Upper lobe of right lung (tissue), 1 donor: Measurements from ENCODE around the gene GPC4. TPM values are rescaled to one million over a fixed set of nuclear protein-coding genes. Genes with fewer than 3 reads are reported as not detected.

Experiments used
- ATAC-seq: fragments of 200-7000 bp; cut with Tn5 transposase; one replicate; pipeline ENCODE4 v1.9.1; 2020; ENCODE audit warnings: mild to moderate bottlenecking, moderate library complexity
- DNase-seq: peaks from one replicate; pipeline ENCODE4 v3.0.0-alpha.2; 2020
- H3K27ac ChIP-seq: fragments of 200-600 bp; one replicate; pipeline ENCODE4 v1.8.0; 2022
- H3K27me3 ChIP-seq: fragments of 200-600 bp; one replicate; pipeline ENCODE4 v1.8.0; 2022; ENCODE audit warnings: mild to moderate bottlenecking
- H3K36me3 ChIP-seq: fragments of 200-600 bp; one replicate; pipeline ENCODE4 v1.8.0; 2022
- H3K4me1 ChIP-seq: fragments of 200-600 bp; one replicate; pipeline ENCODE4 v1.8.0; 2022
- H3K4me3 ChIP-seq: fragments of 200-600 bp; one replicate; pipeline ENCODE4 v1.8.0; 2022; ENCODE audit warnings: mild to moderate bottlenecking
- H3K9me3 ChIP-seq: fragments of 200-600 bp; one replicate; pipeline ENCODE4 v1.8.0; 2022
- intact Hi-C: fragments of 100-400 bp; cut with DNase I; formaldehyde crosslinking; loops from one replicate; pipeline ENCODE4 v1.11.0; 2022
- total RNA-seq: library from RNA; stranded (reverse); fragmentation: NEBNext Ultra II Directional; extraction: Animal tissue kit (Norgen Biotek cat#: 25700); gene quantifications from one replicate; pipeline ENCODE4 v1.2.1, GENCODE V29; 2021
- TF ChIP-seq, protein P1 (sequence below): fragments of 200-600 bp; IDR thresholded peaks from one replicate; pipeline ENCODE4 v1.8.0; 2022; ENCODE audit warnings: antibody characterized with exemption
- donor health status: DM: no; HTN: yes; CAD: no; lungs with severe emphysema.

Gene GPC4
- total RNA-seq, 1 donor from 2014 or later = 55.5 TPM

DNA sequence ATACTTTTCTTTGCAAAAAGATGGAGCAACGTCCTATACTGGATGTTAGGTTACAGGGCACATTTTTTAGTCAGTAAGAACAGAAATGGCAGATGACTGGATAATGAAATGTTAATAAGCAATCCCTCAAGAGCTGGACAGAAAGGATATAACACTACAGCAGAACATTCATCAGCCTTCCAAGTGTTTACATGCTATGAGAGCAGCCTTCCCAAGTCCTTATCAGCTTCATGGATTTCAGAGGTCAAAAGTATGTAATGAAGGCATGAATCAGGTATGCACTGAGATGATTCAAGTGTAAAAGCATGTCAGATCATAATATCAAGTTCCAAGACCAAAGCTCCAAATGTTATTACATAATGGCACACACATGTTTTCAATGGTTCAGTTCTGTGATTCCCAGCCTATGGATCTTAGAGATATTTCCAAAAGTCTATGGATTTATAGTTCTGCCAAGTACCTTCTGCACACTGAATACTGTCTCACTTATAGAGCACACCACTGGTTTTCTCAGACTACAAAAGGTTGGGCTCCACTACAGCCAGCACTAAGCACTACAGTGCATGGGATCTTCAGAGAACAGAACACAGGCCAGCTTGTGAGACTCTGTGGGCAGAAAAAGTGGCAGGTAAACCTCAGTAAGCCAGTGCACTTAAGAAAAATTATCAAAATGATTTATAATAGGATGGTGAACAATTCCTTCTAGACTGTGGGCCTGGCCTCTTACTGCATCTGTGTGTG is 49.2 kb downstream of the GPC4 start:
- ATAC-seq = no peak
- no peaks in the 10 kb centered on the region for H3K4me1 ChIP-seq
- intact Hi-C loops = no loop called here
- H3K27ac ChIP-seq = no peak overlapping the region
- no peaks in the 10 kb centered on the region for H3K36me3 ChIP-seq
- DNase-seq = no peak
- no peak overlapping the region for H3K4me3 ChIP-seq
- TF ChIP-seq, protein P1, sequence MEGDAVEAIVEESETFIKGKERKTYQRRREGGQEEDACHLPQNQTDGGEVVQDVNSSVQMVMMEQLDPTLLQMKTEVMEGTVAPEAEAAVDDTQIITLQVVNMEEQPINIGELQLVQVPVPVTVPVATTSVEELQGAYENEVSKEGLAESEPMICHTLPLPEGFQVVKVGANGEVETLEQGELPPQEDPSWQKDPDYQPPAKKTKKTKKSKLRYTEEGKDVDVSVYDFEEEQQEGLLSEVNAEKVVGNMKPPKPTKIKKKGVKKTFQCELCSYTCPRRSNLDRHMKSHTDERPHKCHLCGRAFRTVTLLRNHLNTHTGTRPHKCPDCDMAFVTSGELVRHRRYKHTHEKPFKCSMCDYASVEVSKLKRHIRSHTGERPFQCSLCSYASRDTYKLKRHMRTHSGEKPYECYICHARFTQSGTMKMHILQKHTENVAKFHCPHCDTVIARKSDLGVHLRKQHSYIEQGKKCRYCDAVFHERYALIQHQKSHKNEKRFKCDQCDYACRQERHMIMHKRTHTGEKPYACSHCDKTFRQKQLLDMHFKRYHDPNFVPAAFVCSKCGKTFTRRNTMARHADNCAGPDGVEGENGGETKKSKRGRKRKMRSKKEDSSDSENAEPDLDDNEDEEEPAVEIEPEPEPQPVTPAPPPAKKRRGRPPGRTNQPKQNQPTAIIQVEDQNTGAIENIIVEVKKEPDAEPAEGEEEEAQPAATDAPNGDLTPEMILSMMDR = no peak
- H3K9me3 ChIP-seq = no peaks in the 10 kb centered on the region
- no peaks in the 10 kb centered on the region for H3K27me3 ChIP-seq

DNA sequence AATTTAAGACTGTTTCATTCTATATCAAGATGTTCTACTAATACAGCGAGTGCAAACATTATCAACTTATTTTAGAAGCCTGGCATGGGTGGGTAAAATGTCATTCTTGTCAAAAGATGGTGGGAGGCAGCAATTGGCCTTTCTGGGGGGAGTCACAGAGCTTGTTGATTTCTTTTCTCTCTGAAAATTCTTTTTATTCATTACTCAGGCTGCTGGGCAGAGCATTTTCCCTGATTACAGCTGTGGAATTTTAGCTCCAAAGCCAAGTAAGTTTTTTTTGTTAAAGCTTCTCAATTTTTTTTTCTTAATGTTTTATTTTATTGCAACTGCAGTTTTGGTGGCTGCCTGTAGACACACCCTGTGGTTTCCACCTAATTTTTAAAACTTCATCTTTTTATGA is 50.4 kb downstream of the GPC4 start:
- ATAC-seq = no peak
- H3K36me3 ChIP-seq = no peaks in the 10 kb centered on the region
- intact Hi-C loops = no loop called here
- H3K4me3 ChIP-seq = no peak overlapping the region
- H3K9me3 ChIP-seq = no peaks in the 10 kb centered on the region
- TF ChIP-seq, protein P1 = no peak
- H3K27ac ChIP-seq = no peak overlapping the region
- no peaks in the 10 kb centered on the region for H3K27me3 ChIP-seq
- no peaks in the 10 kb centered on the region for H3K4me1 ChIP-seq
- DNase-seq = no peak

DNA sequence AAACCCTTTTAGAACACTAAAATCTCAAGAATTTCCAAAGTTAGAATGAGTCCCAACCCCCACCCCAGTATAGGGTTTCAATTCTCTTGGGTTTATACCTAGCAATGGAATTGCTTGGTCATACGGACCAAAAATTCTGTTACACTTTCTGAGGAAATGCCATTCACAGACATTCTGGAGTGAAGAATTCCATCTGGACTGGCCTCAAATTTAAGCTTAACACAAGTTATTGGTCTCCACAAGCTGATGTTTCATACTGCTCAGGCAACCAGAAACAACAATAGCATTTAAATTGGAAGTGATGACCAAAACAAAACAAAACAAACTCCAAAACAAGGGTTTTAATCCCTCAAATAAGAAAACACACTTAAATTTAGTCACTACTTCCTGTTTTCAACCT is 51.1 kb downstream of the GPC4 start:
- no peak for ATAC-seq
- H3K27ac ChIP-seq = no peak overlapping the region
- H3K4me3 ChIP-seq = no peak overlapping the region
- TF ChIP-seq, protein P1 = no peak
- no peak for DNase-seq
- intact Hi-C loops = no loop called here
- H3K27me3 ChIP-seq = no peaks in the 10 kb centered on the region
- H3K4me1 ChIP-seq = no peaks in the 10 kb centered on the region
- H3K9me3 ChIP-seq = no peaks in the 10 kb centered on the region
- H3K36me3 ChIP-seq = no peaks in the 10 kb centered on the region

DNA sequence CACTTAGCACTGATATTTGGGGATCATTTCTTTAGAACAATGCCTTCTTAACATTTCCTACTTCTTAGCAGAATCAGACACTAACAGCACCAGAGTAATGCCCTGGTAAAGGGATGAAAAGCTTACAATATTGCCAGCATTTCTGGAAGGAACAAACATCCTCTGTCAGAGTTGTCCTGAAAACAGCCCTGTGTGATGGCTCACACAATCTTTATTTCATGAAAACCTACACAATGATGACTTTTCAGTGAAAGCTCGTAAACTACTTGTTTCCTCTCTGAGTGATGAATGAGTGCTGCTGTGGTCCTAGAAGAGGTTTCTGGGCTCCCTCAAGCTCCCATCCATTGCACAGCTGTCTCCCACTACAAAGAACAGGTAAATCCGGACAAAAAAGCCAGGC is 52.8 kb downstream of the GPC4 start:
- Histone ChIP-seq H3K36me3 (no peaks in the 10 kb centered on the region), H3K4me1 (no peaks in the 10 kb centered on the region), H3K27me3 (no peaks in the 10 kb centered on the region), H3K4me3 (no peak overlapping the region), H3K27ac (no peak overlapping the region), H3K9me3 (no peaks in the 10 kb centered on the region)
- DNase-seq = no peak
- TF ChIP-seq, protein P1 = no peak
- intact Hi-C loops = no loop called here
- ATAC-seq = no peak

DNA sequence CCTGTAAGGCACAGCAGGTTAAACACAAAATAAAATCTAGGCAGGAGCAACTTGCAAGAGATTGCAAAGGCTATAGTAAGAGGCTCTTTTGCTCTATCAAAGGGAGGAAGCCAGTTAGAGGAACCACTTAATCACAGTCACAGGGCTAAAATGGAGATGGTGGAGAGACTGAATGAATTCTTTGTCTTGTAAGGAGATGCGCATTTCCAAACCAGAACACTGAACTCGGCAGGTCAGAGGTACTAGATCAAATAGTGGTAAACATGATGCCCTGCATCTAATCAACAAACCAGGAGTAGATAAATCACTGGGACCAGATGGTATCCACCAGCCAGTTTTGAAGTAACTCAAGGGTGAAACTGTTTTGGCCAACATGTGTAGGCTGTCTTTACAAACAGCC is 55.8 kb downstream of the GPC4 start:
- H3K27me3 ChIP-seq = no peaks in the 10 kb centered on the region
- H3K36me3 ChIP-seq = no peaks in the 10 kb centered on the region
- no peak for DNase-seq
- TF ChIP-seq, protein P1 = no peak
- H3K4me3 ChIP-seq = no peak overlapping the region
- H3K9me3 ChIP-seq = no peaks in the 10 kb centered on the region
- ATAC-seq = no peak
- intact Hi-C loops = no loop called here
- H3K27ac ChIP-seq = no peak overlapping the region
- H3K4me1 ChIP-seq = no peaks in the 10 kb centered on the region

DNA sequence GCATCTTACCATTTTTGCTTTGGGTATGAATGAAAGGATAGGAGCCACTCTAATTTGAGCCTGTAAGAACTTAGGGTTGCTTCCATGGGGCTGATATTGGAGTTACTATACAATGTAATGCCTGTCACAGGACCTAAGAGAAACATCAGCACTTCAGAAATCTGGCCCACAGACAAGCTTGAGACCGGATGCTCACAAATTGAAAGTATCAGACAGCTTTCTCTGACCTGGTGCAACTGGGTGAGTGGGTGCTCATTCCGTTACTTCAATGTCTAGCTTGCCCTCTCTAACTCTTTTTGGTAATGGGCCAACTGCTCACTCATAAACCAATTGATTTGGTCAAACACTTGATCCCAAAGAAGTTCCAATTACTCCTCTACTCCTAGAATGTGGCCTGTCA is 62.1 kb downstream of the GPC4 start:
- H3K36me3 ChIP-seq = no peaks in the 10 kb centered on the region
- intact Hi-C loops = no loop called here
- TF ChIP-seq, protein P1 = no peak
- no peak overlapping the region for H3K27ac ChIP-seq
- ATAC-seq (no peak), DNase-seq (no peak)
- no peaks in the 10 kb centered on the region for H3K9me3 ChIP-seq
- H3K27me3 ChIP-seq = no peaks in the 10 kb centered on the region
- no peak overlapping the region for H3K4me3 ChIP-seq
- no peaks in the 10 kb centered on the region for H3K4me1 ChIP-seq
